Amniotic epithelial cell (primary cell): ENCODE results near the gene SEC14L5.

Source experiments
- DNase-seq: peaks from one replicate; pipeline ENCODE4 v3.0.0-alpha.2; 2010; ENCODE audit warnings: low read depth

The SEC14L5 gene

GRCh38 chr16:5015887-5016286, 57.8 kb downstream of the SEC14L5 start:
- no peak for DNase-seq

DNA sequence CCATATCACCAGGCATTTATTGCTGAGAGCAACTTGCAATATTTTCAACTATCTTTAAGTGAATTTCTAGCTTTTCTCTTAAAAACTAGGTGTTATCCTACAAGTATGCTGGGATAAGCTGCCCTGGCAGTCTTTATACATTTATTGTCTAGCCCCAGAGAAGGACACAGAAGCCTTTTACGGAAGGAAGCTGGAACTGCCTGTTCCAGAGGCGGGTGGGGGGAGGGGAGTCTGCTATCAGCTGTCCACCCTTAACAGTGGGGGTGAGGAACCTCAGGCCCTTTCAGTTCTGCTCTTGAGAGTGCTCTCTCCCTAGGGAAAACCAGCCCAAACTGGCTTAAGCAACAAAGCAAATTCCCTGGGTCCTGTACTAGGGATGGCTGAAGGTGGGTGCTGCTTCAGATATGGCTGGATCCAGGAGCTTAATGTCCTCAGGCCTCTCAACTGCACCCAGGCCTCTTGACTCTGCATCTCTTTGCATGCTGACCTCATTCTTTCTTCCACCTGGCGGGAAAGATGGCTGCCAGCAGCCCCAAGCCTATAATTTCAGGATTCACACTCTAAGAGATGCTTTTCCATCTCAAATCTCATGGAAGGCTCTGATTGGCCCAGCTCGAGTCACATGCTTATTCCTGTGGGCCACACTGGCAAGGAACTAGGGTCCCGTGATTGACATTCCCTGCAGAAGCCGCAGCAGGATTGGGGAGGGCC, 59.0 kb downstream of the SEC14L5 start:
- DNase-seq = no peak

- DNase-seq = no peak
Observed at GRCh38 chr16:5017678-5017969, 59.5 kb downstream of the SEC14L5 start.

GRCh38 chr16:5018793-5019192, 60.7 kb downstream of the SEC14L5 start:
- no peak for DNase-seq

DNA sequence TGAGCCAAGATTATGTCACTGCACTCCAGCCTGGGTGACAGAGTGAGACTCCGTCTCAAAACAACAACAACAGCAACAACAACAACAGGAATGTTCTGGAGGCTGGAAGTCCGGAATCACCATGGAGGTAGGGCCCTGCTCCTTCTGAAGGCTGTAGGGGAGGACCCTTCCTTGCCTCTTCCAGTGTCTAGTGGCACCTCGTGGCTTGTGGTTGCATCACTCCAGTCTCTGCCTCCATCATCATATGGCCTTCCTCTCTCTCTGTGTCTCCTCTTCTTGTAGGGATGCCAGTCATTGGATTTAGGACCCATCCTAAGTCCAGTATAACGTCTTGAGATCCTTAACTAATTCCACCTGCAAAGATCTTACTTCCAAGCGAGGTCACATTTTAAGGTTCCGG, 61.6 kb downstream of the SEC14L5 start:
- no peak for DNase-seq

DNA sequence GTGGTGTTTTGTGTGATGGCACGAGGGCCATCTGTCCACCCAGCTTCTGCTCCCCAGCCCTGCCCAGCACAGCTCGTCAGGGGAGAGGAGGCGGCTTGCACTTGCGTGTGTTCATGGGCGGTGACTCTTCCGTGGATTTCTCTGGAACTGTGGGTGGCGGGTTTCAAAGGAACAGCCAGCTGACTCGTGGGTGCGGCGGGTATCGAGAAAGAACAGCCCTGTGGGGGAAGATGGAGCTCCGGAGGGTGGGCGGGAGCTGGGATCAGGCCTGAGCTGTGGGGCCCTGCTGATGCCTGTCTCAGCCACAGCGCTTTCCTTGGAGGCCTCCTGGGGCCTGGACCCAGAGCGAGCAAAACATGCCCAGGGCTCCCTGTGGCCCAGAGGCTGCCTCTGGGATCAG, 62.4 kb downstream of the SEC14L5 start:
- no peak for DNase-seq

GRCh38 chr16:5022521-5022920, 64.4 kb downstream of the SEC14L5 start:
- no peak for DNase-seq

DNA sequence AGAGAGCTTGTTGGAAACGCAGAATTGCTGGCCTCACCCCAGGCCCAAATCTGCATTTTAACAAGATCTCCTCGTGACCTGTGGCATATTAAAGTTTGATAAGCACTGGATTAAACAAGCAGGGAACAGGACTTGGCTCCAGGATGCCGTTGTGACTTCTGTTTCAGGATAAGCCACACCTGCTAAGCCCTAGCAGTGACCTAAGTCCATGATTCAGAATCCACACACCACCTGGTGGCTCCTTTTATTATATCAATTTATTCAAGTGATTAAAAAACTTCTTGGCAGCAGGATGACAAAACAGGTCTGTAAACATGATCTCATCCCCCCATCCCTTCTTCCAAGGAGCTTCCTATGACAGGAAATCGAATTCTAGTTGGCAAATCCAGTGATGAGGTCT, 66.5 kb downstream of the SEC14L5 start:
- DNase-seq = peak; percentile 7

- peak; percentile 9 for DNase-seq
Observed at GRCh38 chr16:5025171-5025632, 67.1 kb downstream of the SEC14L5 start.

- DNase-seq = no peak
Observed at GRCh38 chr16:5026664-5027063, 68.5 kb downstream of the SEC14L5 start.

- DNase-seq = no peak
Observed at GRCh38 chr16:5027086-5027485, 69.0 kb downstream of the SEC14L5 start.

DNA sequence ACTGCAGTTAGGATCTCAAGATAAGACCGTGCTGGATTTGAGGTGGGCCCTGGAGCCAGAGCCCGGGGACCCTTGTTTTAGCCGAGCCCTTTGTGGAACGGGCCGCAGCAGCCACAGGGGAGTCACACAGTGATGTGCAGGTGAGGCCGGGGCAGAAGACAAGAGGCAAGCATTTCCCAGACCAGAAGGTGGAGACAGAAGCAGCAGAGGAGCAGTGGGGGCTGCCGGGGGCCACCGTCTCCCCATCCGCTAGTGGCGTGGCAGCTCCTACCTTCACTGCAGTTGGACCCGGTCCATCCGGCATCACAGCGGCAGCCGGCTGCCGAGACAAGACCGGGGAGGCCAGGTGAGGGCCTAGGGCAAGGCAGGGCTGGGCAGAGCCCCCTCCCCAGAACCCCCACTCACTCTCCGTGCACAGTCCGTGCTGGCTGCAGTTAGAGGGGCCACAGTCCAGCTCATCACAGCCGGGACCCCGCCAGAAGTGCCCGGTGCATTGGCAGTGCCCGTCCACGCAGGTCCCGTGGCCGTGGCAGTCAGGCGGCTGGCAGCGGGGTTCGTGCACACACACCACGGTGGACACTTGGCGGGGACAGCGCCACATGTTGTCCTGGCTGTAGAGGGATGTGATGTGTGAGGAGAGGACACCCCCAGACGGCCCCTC, 69.6 kb downstream of the SEC14L5 start:
- no peak for DNase-seq

GRCh38 chr16:5028950-5029475, 70.9 kb downstream of the SEC14L5 start:
- no peak for DNase-seq

- no peak for DNase-seq
Observed at GRCh38 chr16:5030251-5030870, 72.2 kb downstream of the SEC14L5 start.

GRCh38 chr16:5031601-5032000, 73.5 kb downstream of the SEC14L5 start:
- no peak for DNase-seq

GRCh38 chr16:5032748-5033167, 74.6 kb downstream of the SEC14L5 start:
- DNase-seq = no peak

GRCh38 chr16:5033256-5034166, 75.4 kb downstream of the SEC14L5 start, which contains the start of gene NAGPA:
Gene NAGPA, minus strand, starts transcription at chr16:5033935. Its CDS starts 21 bp downstream, at chr16:5033914.
- DNase-seq = peak; percentile 73

GRCh38 chr16:5034167-5034523, 76.0 kb downstream of the SEC14L5 start:
- DNase-seq = no peak

- no peak for DNase-seq
Observed at GRCh38 chr16:5035909-5036227, 77.7 kb downstream of the SEC14L5 start.

- no peak for DNase-seq
Observed at GRCh38 chr16:5036228-5037156, 78.4 kb downstream of the SEC14L5 start.

DNA sequence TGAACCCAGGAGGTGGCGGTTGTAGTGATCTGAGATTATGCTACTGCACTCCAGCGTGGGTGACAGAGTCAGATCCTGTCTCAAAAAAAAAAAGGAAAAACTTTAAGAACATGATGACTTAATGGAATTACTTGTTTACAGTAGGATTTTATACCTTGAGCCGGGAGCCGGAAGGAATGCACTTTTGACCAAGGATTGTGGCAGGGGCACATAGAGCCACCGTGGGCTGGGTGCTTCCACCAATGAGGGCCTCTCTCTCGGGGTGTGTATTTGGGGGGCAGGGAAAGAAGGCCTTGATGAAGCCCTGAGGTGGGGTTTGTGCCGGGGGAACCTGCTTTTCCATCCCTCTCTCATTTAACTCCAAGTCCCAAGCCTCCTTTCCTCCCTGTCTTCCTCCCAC, 82.3 kb downstream of the SEC14L5 start:
- DNase-seq = no peak
